ENCODE measurements around the gene ZBTB2.
"Not testable (repeated sequence)": the region's sequence is repeated elsewhere in the genome, so short reads cannot be mapped to it uniquely, and the experiment has no call there.

The ZBTB2 gene

GRCh38 chr6:151370509-151371078 lies 20.8 kb downstream of the ZBTB2 start:
- DNase-seq = peak; percentile 42

DNA sequence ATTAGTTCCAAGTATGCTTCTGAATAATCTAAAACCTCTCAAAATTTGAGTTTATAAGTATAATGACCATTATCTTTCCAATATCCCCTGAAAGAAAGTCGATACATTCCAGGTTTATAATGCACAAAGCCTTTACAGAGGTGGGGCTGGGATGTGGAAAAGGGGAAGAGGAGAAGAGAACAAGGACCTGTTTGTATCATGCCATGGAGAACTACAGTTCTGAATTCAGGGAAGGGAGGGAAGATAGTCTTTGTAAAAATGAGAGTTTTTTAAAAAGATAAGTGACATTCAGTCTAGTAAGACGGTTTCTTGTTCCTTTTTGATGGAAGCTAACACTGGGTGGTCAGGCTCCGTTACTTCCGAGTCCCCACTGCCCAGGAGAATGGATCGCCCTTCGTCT lies 26.1 kb downstream of the ZBTB2 start:
- DNase-seq = no peak

GRCh38 chr6:151359486-151359885 lies 31.9 kb downstream of the ZBTB2 start:
- no peak for DNase-seq

DNA sequence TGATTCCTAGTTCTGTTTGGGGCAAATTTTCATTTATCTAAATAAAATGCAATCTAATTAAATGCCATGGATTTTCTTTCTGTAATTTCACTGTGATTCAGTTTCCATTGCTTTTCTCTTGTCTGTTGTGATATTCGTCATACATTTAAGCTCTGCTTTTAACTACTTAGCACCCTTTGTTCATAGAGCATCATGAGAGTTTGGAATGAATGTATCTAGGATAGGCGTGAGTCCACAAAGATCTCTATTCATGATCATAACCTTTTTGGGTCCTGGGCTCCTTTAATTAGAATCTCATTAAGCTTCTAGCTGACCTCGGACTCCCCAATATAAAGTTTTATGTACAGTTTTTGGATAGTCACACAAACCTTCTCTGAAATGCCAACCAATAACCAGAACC lies 32.9 kb downstream of the ZBTB2 start:
- DNase-seq = no peak

GRCh38 chr6:151357758-151358436 lies 33.5 kb downstream of the ZBTB2 start:
- DNase-seq = no peak

- not testable (repeated sequence) for DNase-seq
These were observed 34.4 kb downstream of the ZBTB2 start for GRCh38 chr6:151356983-151357382.

DNA sequence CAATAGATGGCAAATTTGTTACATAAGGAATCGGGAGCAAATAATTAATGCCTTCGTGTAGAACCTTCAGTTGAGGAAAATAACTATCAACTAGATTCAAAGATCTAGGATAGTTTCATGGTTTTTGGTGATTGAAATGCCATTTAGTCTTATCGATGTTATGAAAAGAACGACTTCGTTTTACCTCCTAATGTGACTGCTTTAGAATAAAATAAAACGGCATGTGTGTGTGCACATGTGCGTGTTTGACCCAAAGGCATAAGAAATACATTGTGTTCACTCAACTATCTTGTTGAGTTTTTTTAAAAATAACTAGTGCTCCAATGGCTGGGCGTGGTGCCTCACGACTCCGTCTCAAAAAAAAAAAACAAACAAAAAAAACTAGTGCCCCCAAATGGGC lies 37.6 kb downstream of the ZBTB2 start:
- no peak for DNase-seq

- no peak for DNase-seq
These were observed 38.7 kb downstream of the ZBTB2 start for GRCh38 chr6:151352410-151353396.

DNA sequence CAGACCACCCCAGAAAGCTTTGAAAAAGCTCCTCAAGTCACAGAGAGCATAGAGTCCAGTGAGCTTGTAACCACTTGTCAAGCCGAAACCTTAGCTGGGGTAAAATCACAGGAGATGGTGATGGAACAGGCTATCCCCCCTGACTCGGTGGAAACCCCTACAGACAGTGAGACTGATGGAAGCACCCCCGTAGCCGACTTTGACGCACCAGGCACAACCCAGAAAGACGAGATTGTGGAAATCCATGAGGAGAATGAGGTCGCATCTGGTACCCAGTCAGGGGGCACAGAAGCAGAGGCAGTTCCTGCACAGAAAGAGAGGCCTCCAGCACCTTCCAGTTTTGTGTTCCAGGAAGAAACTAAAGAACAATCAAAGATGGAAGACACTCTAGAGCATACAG lies 39.6 kb downstream of the ZBTB2 start:
- DNase-seq = no peak

- DNase-seq = no peak
These were observed 40.1 kb downstream of the ZBTB2 start for GRCh38 chr6:151351146-151351700.

- no peak for DNase-seq
These were observed 40.8 kb downstream of the ZBTB2 start for GRCh38 chr6:151350442-151351145.

DNA sequence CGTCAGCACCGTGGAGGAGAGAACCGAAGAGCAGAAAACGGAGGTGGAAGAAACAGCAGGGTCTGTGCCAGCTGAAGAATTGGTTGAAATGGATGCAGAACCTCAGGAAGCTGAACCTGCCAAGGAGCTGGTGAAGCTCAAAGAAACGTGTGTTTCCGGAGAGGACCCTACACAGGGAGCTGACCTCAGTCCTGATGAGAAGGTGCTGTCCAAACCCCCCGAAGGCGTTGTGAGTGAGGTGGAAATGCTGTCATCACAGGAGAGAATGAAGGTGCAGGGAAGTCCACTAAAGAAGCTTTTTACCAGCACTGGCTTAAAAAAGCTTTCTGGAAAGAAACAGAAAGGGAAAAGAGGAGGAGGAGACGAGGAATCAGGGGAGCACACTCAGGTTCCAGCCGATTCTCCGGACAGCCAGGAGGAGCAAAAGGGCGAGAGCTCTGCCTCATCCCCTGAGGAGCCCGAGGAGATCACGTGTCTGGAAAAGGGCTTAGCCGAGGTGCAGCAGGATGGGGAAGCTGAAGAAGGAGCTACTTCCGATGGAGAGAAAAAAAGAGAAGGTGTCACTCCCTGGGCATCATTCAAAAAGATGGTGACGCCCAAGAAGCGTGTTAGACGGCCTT lies 41.6 kb downstream of the ZBTB2 start:
- DNase-seq = no peak

- not testable (repeated sequence) for DNase-seq
These were observed 48.6 kb downstream of the ZBTB2 start for GRCh38 chr6:151342750-151343149.

DNA sequence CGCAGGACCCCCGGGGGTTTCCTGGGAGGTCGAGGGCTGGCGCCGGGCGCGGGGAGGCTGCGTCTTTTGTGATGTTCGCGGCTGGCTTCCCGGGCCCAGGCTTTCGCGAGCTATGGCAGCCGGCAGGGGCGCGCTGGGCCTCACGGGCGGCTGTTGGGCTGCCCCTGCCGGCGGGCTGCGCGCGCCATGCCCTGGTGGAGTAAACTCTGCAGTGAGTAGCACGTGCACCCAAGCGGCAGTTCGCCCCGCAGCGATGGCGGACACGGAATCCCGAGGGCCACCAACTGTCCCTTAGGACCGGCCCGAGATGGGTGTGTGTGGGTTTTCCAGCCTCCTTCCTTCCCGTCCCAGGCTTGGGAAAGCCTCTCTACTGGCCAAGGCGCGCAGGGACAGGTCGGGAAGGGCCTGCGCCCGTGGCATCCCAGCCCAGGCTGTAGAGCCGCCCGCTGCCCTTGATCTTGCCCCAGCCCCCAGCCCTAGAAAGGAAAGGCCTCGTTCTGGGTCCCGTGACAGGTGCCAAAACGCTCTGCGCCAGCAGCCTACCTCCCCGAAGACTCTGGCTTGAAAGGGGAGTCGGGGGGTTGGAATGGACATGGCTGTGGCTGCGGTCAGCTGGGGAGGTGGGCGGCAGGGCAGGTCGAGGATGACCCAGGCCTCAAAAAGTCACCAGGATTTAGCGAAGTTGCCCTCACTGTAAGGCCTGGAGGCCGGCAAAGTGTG lies 49.7 kb downstream of the ZBTB2 start:
- no peak for DNase-seq

GRCh38 chr6:151340219-151340978 lies 51.0 kb downstream of the ZBTB2 start:
- no peak for DNase-seq

- no peak for DNase-seq
These were observed 52.0 kb downstream of the ZBTB2 start for GRCh38 chr6:151339369-151339768.

GRCh38 chr6:151338651-151339200 lies 52.6 kb downstream of the ZBTB2 start:
- no peak for DNase-seq

DNA sequence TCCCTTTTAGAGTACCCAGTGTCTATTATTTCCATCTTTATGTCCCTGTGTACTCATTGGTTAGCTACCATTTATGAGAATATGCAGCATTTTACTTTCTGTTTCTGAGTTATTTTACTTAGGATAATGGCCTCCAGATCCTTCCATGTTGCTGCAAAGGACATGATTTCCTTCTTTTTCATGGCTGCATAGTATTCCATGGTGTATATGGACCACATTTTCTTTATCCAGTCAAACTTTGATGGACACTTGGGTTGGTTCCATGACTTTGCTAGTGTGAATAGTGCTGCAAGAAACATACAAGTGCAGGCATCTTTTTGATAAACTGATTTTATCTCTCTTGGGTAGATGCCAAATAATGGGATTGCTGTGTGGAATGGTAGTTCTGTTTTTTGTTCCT lies 55.4 kb downstream of the ZBTB2 start:
- no peak for DNase-seq

- DNase-seq = peak; percentile 96
These were observed 61.1 kb downstream of the ZBTB2 start for GRCh38 chr6:151330130-151330696.

GRCh38 chr6:151327101-151327500 lies 64.3 kb downstream of the ZBTB2 start:
- no peak for DNase-seq
